HCT116 (cell line): ENCODE results near the gene SPATC1L. TPM values are rescaled to one million over a fixed set of nuclear protein-coding genes. Genes with fewer than 3 reads are reported as not detected.

Source experiments
- ATAC-seq: fragments of 200-7000 bp; cut with Tn5 transposase; 2 replicates; pipeline ENCODE4 v1.9.1; 2020; ENCODE audit warnings: mild to moderate bottlenecking, moderate library complexity
- BruUV-seq: library from RNA; stranded (reverse); fragments of 400-500 nt; replicated peaks from 2 replicates; lab custom pipeline; 2021; lab: Mats Ljungman, UMichigan
- CTCF ChIA-PET: fragments of 300-600 bp; sonication (Branson Sonifier 250); formaldehyde crosslinking; loops from one replicate; lab custom pipeline; 2021; ENCODE audit warnings: antibody characterized with exemption; lab: Charles Lee
- POLR2A ChIA-PET: fragments of 300-600, 350-600 bp; sonication (Branson Sonifier 250); formaldehyde crosslinking; loops from one replicate; lab custom pipeline; 2021; ENCODE audit warnings: antibody characterized with exemption; lab: Charles Lee
- RAD21 ChIA-PET, 2 experiments: fragments of 300-600 bp; sonication (Branson Sonifier 250); formaldehyde crosslinking; loops; one replicate each; lab custom pipeline; 2023; ENCODE audit warnings: low total read pairs in 2 of 2; ENCODE audit not compliant: uncharacterized antibody in 2 of 2, unreplicated experiment in 2 of 2, low non-redundant PET in 1 of 2; lab: Charles Lee
- DNase-seq: peaks from one replicate; pipeline ENCODE4 v3.0.0-alpha.2; 2010; ENCODE audit warnings: low read depth, low spot score
- H2AFZ ChIP-seq: fragments of 200-600 bp; shearing (Covaris generic), sonication (generic); 2 replicates; pipeline ENCODE4 v1.6.1; 2017; ENCODE audit warnings: low read depth, mixed run types, mixed read lengths, antibody characterized with exemption, low read length; ENCODE audit not compliant: poor library complexity, severe bottlenecking
- H3K27ac ChIP-seq: 2 replicates; pipeline ENCODE4 v1.5.1; 2012; ENCODE audit warnings: low read depth, low read length
- H3K27me3 ChIP-seq: fragments of 200-600 bp; sonication (generic); 2 replicates; pipeline ENCODE4 v1.6.1; 2016; ENCODE audit warnings: mixed run types, low read length, mixed read lengths; ENCODE audit not compliant: insufficient read depth
- H3K36me3 ChIP-seq, 2 experiments: fragments of 200-500 bp in 1 of 2; fragments of 200-600 bp in 1 of 2; sonication (Bioruptor generic) in 1 of 2; sonication (generic) in 1 of 2; 2 replicates each; pipeline versions ENCODE4 v1.5.1 to v1.6.1; 2014 to 2016; ENCODE audit warnings: low read length in 2 of 2, inconsistent platforms in 1 of 2, mixed read lengths in 1 of 2, mixed run types in 1 of 2; ENCODE audit not compliant: insufficient read depth in 2 of 2, control insufficient read depth in 1 of 2
- H3K4me1 ChIP-seq, 2 experiments: fragments of 200-600 bp in 1 of 2; sonication (generic) in 1 of 2; 2 replicates each; pipeline versions ENCODE4 v1.5.1 to v1.6.1; 2012 to 2017; ENCODE audit warnings: low read length in 2 of 2, inconsistent platforms in 1 of 2, mild to moderate bottlenecking in 1 of 2, mixed read lengths in 1 of 2, mixed run types in 1 of 2, moderate library complexity in 1 of 2; ENCODE audit not compliant: insufficient read depth in 2 of 2, control insufficient read depth in 1 of 2
- H3K4me2 ChIP-seq: fragments of 200-600 bp; sonication (generic); 2 replicates; pipeline ENCODE4 v1.6.1; 2017; ENCODE audit warnings: mixed run types, low read length, mixed read lengths
- H3K4me3 ChIP-seq, 2 experiments: fragments of 200-600 bp in 1 of 2; sonication (generic) in 1 of 2; replicated peaks in 1 of 2; 2 replicates each; pipeline ENCODE4 v1.5.1; 2011 to 2016; ENCODE audit warnings: low read length in 2 of 2, control low read depth in 1 of 2, low read depth in 1 of 2, mild to moderate bottlenecking in 1 of 2, mixed read lengths in 1 of 2, mixed run types in 1 of 2
- H3K79me2 ChIP-seq: fragments of 200-600 bp; sonication (generic); 2 replicates; pipeline ENCODE4 v1.6.1; 2017; ENCODE audit warnings: mild to moderate bottlenecking, mixed run types, low read length, moderate library complexity, mixed read lengths; ENCODE audit not compliant: insufficient read depth
- H3K9ac ChIP-seq: fragments of 200-600 bp; sonication (generic); 2 replicates; pipeline ENCODE4 v1.6.1; 2016; ENCODE audit warnings: low read length, mixed read lengths
- H3K9me2 ChIP-seq: fragments of 200-600 bp; sonication (generic), shearing (Covaris generic); 2 replicates; pipeline ENCODE4 v1.6.1; 2017; ENCODE audit warnings: mixed run types, mild to moderate bottlenecking, moderate library complexity; ENCODE audit not compliant: insufficient read depth
- H3K9me3 ChIP-seq, 2 experiments: fragments of 200-500 bp in 1 of 2; fragments of 200-600 bp in 1 of 2; sonication (Bioruptor generic) in 1 of 2; sonication (generic) in 1 of 2; 2 replicates each; pipeline ENCODE4 v1.6.1; 2014 to 2017; ENCODE audit warnings: low read length in 2 of 2, mixed read lengths in 2 of 2, inconsistent platforms in 1 of 2, low read depth in 1 of 2, mild to moderate bottlenecking in 1 of 2, mixed run types in 1 of 2, moderate library complexity in 1 of 2; ENCODE audit not compliant: control insufficient read depth in 1 of 2, insufficient read depth in 1 of 2
- H4K20me1 ChIP-seq: fragments of 200-600 bp; sonication (generic), shearing (Covaris generic); 2 replicates; pipeline ENCODE4 v1.6.1; 2017; ENCODE audit warnings: mixed run types, mild to moderate bottlenecking, moderate library complexity; ENCODE audit not compliant: insufficient read depth
- ATF3 ChIP-seq: IDR thresholded peaks from 2 replicates; pipeline ENCODE4 v1.6.1; 2012
- CEBPB ChIP-seq: IDR thresholded peaks from 2 replicates; pipeline ENCODE4 v1.6.1; 2012; ENCODE audit warnings: low read depth
- EGR1 ChIP-seq: IDR thresholded peaks from 2 replicates; pipeline ENCODE4 v1.6.1; 2012; ENCODE audit warnings: low read depth
- ELF1 ChIP-seq: IDR thresholded peaks from 2 replicates; pipeline ENCODE4 v1.6.1; 2012; ENCODE audit warnings: low read depth, borderline replicate concordance
- EZH2 ChIP-seq: fragments of 200-600 bp; sonication (generic); IDR thresholded peaks from 2 replicates; pipeline ENCODE4 v1.6.1; 2017; ENCODE audit warnings: antibody characterized with exemption, mixed run types
- EZH2phosphoT487 ChIP-seq: fragments of 200-600 bp; IDR thresholded peaks from 2 replicates; pipeline ENCODE4 v1.6.1; 2018; ENCODE audit warnings: antibody characterized with exemption, borderline replicate concordance
- JUND ChIP-seq: IDR thresholded peaks from 2 replicates; pipeline ENCODE4 v1.6.1; 2012
- POLR2A ChIP-seq: IDR thresholded peaks from 2 replicates; pipeline ENCODE4 v1.7.0; 2011; ENCODE audit warnings: borderline replicate concordance; ENCODE audit not compliant: insufficient read depth, insufficient read length; ENCODE audit errors: extremely low read depth
- POLR2AphosphoS5 ChIP-seq: IDR thresholded peaks from 2 replicates; pipeline ENCODE4 v1.6.1; 2011; ENCODE audit warnings: mild to moderate bottlenecking, low read depth, low read length, moderate library complexity
- REST ChIP-seq: IDR thresholded peaks from 2 replicates; pipeline ENCODE4 v1.6.1; 2012; ENCODE audit warnings: low read depth
- SIN3A ChIP-seq: IDR thresholded peaks from 2 replicates; pipeline ENCODE4 v1.6.1; 2012; ENCODE audit warnings: low read depth
- SP1 ChIP-seq: IDR thresholded peaks from 2 replicates; pipeline ENCODE4 v1.6.1; 2012; ENCODE audit warnings: low read depth
- SRF ChIP-seq: IDR thresholded peaks from 2 replicates; pipeline ENCODE4 v1.6.1; 2012; ENCODE audit warnings: low read depth
- TCF7L2 ChIP-seq: IDR thresholded peaks from 2 replicates; pipeline ENCODE4 v1.7.0; 2011; ENCODE audit warnings: borderline replicate concordance, inconsistent platforms; ENCODE audit not compliant: insufficient read depth, insufficient read length; ENCODE audit errors: extremely low read depth
- YY1 ChIP-seq: IDR thresholded peaks from 2 replicates; pipeline ENCODE4 v1.6.1; 2011; ENCODE audit warnings: low read length, low read depth, moderate library complexity, mild to moderate bottlenecking; ENCODE audit not compliant: insufficient replicate concordance; ENCODE audit errors: extremely low read depth
- ZBTB33 ChIP-seq: IDR thresholded peaks from 2 replicates; pipeline ENCODE4 v1.6.1; 2011; ENCODE audit warnings: mild to moderate bottlenecking, low read length, moderate library complexity; ENCODE audit not compliant: insufficient replicate concordance; ENCODE audit errors: extremely low read depth
- ZFX ChIP-seq: fragments of 450-650 bp; IDR thresholded peaks from 2 replicates; pipeline ENCODE4 v1.6.1; 2017
- ZNF274 ChIP-seq: fragments of 200-500 bp; sonication (Bioruptor generic); IDR thresholded peaks from 2 replicates; pipeline ENCODE4 v1.6.1; 2014; ENCODE audit warnings: mild to moderate bottlenecking, low read depth, low read length, inconsistent platforms
- intact Hi-C: fragments of 100-400 bp; cut with micrococcal nuclease; formaldehyde crosslinking; loops from 2 replicates; pipeline ENCODE4 v1.10.0; 2022
- total RNA-seq: library from RNA; stranded (reverse); gene quantifications from one replicate; pipeline ENCODE4 v1.2.1, GENCODE V29; 2021; ENCODE audit not compliant: unreplicated experiment
- TF ChIP-seq, protein P1 (sequence below), 3 experiments: fragments of 200-600 bp in 1 of 3; sonication (generic) in 1 of 3; IDR thresholded peaks in 2 of 3; conservative IDR thresholded peaks in 1 of 3; 2 replicates each; pipeline ENCODE4 v1.5.1; 2012 to 2017; ENCODE audit warnings: low read depth in 2 of 3, low read length in 2 of 3, antibody characterized with exemption in 1 of 3, borderline replicate concordance in 1 of 3, control low read depth in 1 of 3, mild to moderate bottlenecking in 1 of 3, mixed read lengths in 1 of 3, mixed run types in 1 of 3, moderate library complexity in 1 of 3; ENCODE audit not compliant: insufficient read depth in 1 of 3
- TF ChIP-seq, protein P2 (sequence below): IDR thresholded peaks from 2 replicates; pipeline ENCODE4 v1.6.1; 2012

SPATC1L gene
- total RNA-seq, 1 experiment from 2014 or later = 1.3 TPM

DNA sequence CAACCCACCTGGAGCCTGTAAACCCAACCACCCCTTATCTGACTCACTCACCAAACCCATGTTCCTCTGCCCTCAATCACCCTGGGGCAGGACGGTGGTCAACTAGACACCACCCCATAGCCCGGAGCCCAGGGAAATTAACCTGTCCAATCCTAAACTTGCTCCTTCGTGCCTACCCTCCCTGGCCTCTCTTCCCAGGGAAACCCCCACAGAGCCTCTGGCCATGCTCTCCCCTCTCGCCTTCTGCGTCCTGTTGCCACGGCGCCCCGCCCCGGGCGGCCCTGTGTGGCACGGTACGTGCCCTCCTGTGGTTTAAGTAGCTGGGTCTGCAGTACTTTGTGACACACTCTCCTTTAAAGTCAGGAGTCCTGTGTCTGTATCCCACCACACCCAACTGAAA lies 24.9 kb downstream of the SPATC1L start:
- POLR2A ChIA-PET = no interaction called here
- Histone ChIP-seq H3K27me3 (no peaks in the 10 kb centered on the region), H3K27ac (no peak overlapping the region), H3K4me2 (no peak overlapping the region)
- no TSS peak for BruUV-seq
- no peak for TF ChIP-seq ELF1
- TF ChIP-seq ZNF274 = no peak
- TF ChIP-seq SRF = no peak
- TF ChIP-seq ZFX = no peak
- TF ChIP-seq, protein P1, sequence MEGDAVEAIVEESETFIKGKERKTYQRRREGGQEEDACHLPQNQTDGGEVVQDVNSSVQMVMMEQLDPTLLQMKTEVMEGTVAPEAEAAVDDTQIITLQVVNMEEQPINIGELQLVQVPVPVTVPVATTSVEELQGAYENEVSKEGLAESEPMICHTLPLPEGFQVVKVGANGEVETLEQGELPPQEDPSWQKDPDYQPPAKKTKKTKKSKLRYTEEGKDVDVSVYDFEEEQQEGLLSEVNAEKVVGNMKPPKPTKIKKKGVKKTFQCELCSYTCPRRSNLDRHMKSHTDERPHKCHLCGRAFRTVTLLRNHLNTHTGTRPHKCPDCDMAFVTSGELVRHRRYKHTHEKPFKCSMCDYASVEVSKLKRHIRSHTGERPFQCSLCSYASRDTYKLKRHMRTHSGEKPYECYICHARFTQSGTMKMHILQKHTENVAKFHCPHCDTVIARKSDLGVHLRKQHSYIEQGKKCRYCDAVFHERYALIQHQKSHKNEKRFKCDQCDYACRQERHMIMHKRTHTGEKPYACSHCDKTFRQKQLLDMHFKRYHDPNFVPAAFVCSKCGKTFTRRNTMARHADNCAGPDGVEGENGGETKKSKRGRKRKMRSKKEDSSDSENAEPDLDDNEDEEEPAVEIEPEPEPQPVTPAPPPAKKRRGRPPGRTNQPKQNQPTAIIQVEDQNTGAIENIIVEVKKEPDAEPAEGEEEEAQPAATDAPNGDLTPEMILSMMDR (IDR thresholded peaks at IDR 0.05 in 2 of 3, conservative IDR thresholded peaks at IDR 0.05 in 1 of 3; ENCODE audit: borderline replicate concordance in 1 of 3, insufficient read depth in 1 of 3, low read depth in 2 of 3, low read length in 2 of 3) = no peak
- no peak for TF ChIP-seq CEBPB
- TF ChIP-seq TCF7L2 = no peak
- TF ChIP-seq POLR2A = no peak
- TF ChIP-seq EZH2 = no peak
- TF ChIP-seq POLR2AphosphoS5 = no peak
- TF ChIP-seq SP1 = no peak
- no peak for TF ChIP-seq ATF3
- TF ChIP-seq, protein P2, sequence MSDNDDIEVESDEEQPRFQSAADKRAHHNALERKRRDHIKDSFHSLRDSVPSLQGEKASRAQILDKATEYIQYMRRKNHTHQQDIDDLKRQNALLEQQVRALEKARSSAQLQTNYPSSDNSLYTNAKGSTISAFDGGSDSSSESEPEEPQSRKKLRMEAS = no peak
- TF ChIP-seq SIN3A = no peak
- TF ChIP-seq ZBTB33 = no peak
- no peak for TF ChIP-seq REST
- TF ChIP-seq EZH2phosphoT487 = no peak
- no peak for TF ChIP-seq EGR1
- TF ChIP-seq YY1 = no peak
- TF ChIP-seq JUND = no peak
- TF ChIP-seq, all 23 proteins: peak for 0
- H4K20me1 ChIP-seq = no peaks in the 10 kb centered on the region
- H3K4me1 ChIP-seq = no peaks in the 10 kb centered on the region
- H3K9ac ChIP-seq = no peak overlapping the region
- ATAC-seq = no peak
- H2AFZ ChIP-seq = no peak overlapping the region
- DNase-seq = no peak
- H3K79me2 ChIP-seq = no peaks in the 10 kb centered on the region
- no peaks in the 10 kb centered on the region for H3K36me3 ChIP-seq
- intact Hi-C loops = no loop called here
- CTCF ChIA-PET = interaction anchor here (1.3 kb wide), 1 partner anchor 16 kb away, joined by 3 read pairs; no protein-coding TSS in a partner anchor
- H3K4me3 ChIP-seq = no peak overlapping the region
- RAD21 ChIA-PET = no interaction called here
- H3K9me3 ChIP-seq = no peaks in the 10 kb centered on the region
- H3K9me2 ChIP-seq = no peaks in the 10 kb centered on the region
